NCI-H2171 (cell line): ENCODE measurements around the gene NUDT19.
"Not testable (repeated sequence)": the region's sequence is repeated elsewhere in the genome, so short reads cannot be mapped to it uniquely, and the experiment has no call there.

Experiments used
- DNase-seq: peaks from one replicate; lab custom pipeline; 2025; lab: John Stamatoyannopoulos, UW

NUDT19 gene

GRCh38 chr19:32716203-32716602 is 24.6 kb downstream of the NUDT19 start:
- DNase-seq = not testable (repeated sequence)

- no peak for DNase-seq
These were observed 25.9 kb downstream of the NUDT19 start for GRCh38 chr19:32717496-32717895.

GRCh38 chr19:32718286-32718685 is 26.7 kb downstream of the NUDT19 start:
- no peak for DNase-seq

- no peak for DNase-seq
These were observed 28.0 kb downstream of the NUDT19 start, which contains the start of gene TDRD12 for GRCh38 chr19:32719611-32720059. TSS of gene TDRD12 (plus strand) at chr19:32719767. CDS start at chr19:32720073, 306 bp downstream.

GRCh38 chr19:32720216-32720935 is 28.8 kb downstream of the NUDT19 start:
- no peak for DNase-seq

GRCh38 chr19:32720936-32721250 is 29.3 kb downstream of the NUDT19 start:
- DNase-seq = no peak

- DNase-seq = no peak
These were observed 44.3 kb downstream of the NUDT19 start for GRCh38 chr19:32735936-32736335.

GRCh38 chr19:32743021-32743420 is 51.4 kb downstream of the NUDT19 start:
- no peak for DNase-seq

- no peak for DNase-seq
These were observed 51.8 kb downstream of the NUDT19 start for GRCh38 chr19:32743447-32743846.

- DNase-seq = no peak
These were observed 53.1 kb downstream of the NUDT19 start for GRCh38 chr19:32744555-32745325.

GRCh38 chr19:32745594-32746251 is 54.1 kb downstream of the NUDT19 start:
- DNase-seq = not testable (repeated sequence)

- DNase-seq = not testable (repeated sequence)
These were observed 55.1 kb downstream of the NUDT19 start for GRCh38 chr19:32746631-32747196.

- DNase-seq = peak; percentile 32
These were observed 56.9 kb downstream of the NUDT19 start for GRCh38 chr19:32748497-32748896.

GRCh38 chr19:32748948-32749347 is 57.3 kb downstream of the NUDT19 start:
- no peak for DNase-seq

GRCh38 chr19:32749361-32749760 is 57.7 kb downstream of the NUDT19 start:
- DNase-seq = no peak

GRCh38 chr19:32750441-32751055 is 58.9 kb downstream of the NUDT19 start:
- DNase-seq = no peak

- DNase-seq = no peak
These were observed 59.4 kb downstream of the NUDT19 start for GRCh38 chr19:32751066-32751465.

- no peak for DNase-seq
These were observed 65.6 kb downstream of the NUDT19 start for GRCh38 chr19:32757189-32757588.
